Thyroid gland (tissue), 4 donors: ENCODE results near the gene SULT1C2. TPM values are rescaled to one million over a fixed set of nuclear protein-coding genes. Genes with fewer than 3 reads are reported as not detected.

Experiments used
- DNase-seq, 2 donors: peaks; one replicate each; pipeline ENCODE4 v3.0.0-alpha.2; 2019
- H3K27ac ChIP-seq, 3 donors: fragments of 200-600 bp; sonication (generic); 1 replicate in 2 of 3; 2 replicates in 1 of 3; pipeline ENCODE4 v1.5.1; 2016 to 2019; ENCODE audit warnings: mild to moderate bottlenecking in 1 of 3, moderate library complexity in 1 of 3
- H3K27me3 ChIP-seq: fragments of 200-600 bp; sonication (generic); one replicate; pipeline ENCODE4 v1.5.1; 2019
- H3K36me3 ChIP-seq, 2 donors: fragments of 200-600 bp; sonication (generic); one replicate each; pipeline ENCODE4 v1.5.1; 2016 to 2019
- H3K4me1 ChIP-seq, 2 donors: fragments of 200-600 bp; sonication (generic); one replicate each; pipeline ENCODE4 v1.5.1; 2017 to 2019
- H3K4me3 ChIP-seq, 3 donors: fragments of 200-600 bp; sonication (generic); replicated peaks in 1 of 3; 1 replicate in 2 of 3; 2 replicates in 1 of 3; pipeline ENCODE4 v1.5.1; 2016; ENCODE audit warnings: mild to moderate bottlenecking in 1 of 3
- H3K9me3 ChIP-seq: fragments of 200-600 bp; sonication (generic); one replicate; pipeline ENCODE4 v1.5.1; 2017
- POLR2A ChIP-seq, 2 donors: fragments of 450-650 bp; IDR thresholded peaks; one replicate each; pipeline ENCODE4 v1.6.1; 2017; ENCODE audit warnings: antibody characterized with exemption in 2 of 2, mild to moderate bottlenecking in 2 of 2, moderate library complexity in 1 of 2
- WGBS, 2 donors: methylation state at CpG; one replicate each; pipeline ENCODE4 v1.1.5; 2017; 5-methylcytosine and 5-hydroxymethylcytosine counted together
- intact Hi-C: fragments of 100-400 bp; cut with DNase I; formaldehyde crosslinking; loops from one replicate; pipeline ENCODE4 v1.15.1; 2023
- total RNA-seq, 4 donors: library from RNA; depleted of rRNA; stranded (reverse); fragments of >200 nt; gene quantifications; one replicate each; pipeline ENCODE4 v1.2.3, GENCODE V29; 2016
- TF ChIP-seq, protein P1 (sequence below), 6 experiments: fragments of 200-600 bp in 3 of 6; fragments of 450-650 bp in 3 of 6; sonication (generic) in 3 of 6; IDR thresholded peaks; one replicate each; pipeline ENCODE4 v1.5.1; 2016 to 2019; ENCODE audit warnings: antibody characterized with exemption in 6 of 6, mild to moderate bottlenecking in 2 of 6, inconsistent platforms in 1 of 6, moderate library complexity in 1 of 6

Gene SULT1C2
- total RNA-seq, 4 donors from 2014 or later = 11.2 to 37.3 (median 26.5) TPM

DNA sequence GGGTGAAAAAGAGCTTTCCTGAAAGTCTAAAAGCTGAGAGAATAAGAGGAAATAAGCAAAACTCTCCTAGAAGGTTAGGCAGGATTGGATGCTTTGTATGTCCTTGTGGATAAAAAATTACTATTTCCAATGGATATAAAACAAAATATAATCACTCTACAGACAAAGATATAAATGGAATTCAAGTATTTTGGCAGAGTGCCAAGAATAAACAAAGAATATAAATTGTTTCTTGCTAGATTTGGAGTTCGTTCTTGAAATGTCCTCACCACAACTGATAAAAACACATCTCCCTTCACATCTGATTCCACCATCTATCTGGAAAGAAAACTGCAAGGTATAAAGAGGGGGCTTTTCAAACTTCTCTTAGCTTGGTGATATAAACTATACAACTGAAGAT, 35.6 kb upstream of the SULT1C2 start:
- no peak for DNase-seq
- Histone ChIP-seq H3K9me3 (no peaks in the 10 kb centered on the region), H3K27ac (no peak overlapping the region), H3K4me3 (no peak overlapping the region), H3K36me3 (no peaks in the 10 kb centered on the region), H3K27me3 (no peaks in the 10 kb centered on the region), H3K4me1 (no peaks in the 10 kb centered on the region)
- 54 to 61% methylated on average over 1 of the region's 1 CpG for WGBS, 2 donors
- TF ChIP-seq POLR2A (IDR thresholded peaks at IDR 0.05) = no peak
- TF ChIP-seq, protein P1, sequence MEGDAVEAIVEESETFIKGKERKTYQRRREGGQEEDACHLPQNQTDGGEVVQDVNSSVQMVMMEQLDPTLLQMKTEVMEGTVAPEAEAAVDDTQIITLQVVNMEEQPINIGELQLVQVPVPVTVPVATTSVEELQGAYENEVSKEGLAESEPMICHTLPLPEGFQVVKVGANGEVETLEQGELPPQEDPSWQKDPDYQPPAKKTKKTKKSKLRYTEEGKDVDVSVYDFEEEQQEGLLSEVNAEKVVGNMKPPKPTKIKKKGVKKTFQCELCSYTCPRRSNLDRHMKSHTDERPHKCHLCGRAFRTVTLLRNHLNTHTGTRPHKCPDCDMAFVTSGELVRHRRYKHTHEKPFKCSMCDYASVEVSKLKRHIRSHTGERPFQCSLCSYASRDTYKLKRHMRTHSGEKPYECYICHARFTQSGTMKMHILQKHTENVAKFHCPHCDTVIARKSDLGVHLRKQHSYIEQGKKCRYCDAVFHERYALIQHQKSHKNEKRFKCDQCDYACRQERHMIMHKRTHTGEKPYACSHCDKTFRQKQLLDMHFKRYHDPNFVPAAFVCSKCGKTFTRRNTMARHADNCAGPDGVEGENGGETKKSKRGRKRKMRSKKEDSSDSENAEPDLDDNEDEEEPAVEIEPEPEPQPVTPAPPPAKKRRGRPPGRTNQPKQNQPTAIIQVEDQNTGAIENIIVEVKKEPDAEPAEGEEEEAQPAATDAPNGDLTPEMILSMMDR (IDR thresholded peaks at IDR 0.05) = no peak
- intact Hi-C loops = no loop called here

DNA sequence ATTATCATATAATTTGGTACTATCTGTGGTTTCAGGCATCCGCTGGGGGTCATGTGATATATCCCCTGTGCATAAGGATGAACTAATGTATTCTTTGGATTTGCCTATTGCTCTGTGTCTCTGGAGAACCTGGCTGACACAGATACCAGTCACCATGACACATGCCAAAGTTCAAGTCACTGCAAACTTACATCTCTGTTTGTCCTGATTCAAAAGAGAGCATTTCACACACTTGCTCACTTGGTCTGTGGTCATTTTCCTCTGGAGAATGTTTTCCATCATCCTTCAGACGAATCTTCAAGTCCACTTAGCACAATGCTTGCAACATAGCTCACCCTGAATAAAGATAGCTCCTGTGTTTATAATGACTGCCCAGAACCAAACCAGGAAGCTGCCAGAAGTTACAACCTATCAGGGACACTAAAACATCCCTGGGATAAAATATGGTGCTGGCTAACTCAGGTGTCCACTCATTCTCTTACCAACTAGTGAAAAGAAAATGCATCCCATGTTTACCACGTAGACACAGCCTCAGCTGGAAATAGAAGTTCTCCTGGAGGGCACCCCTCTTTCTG, 30.9 kb upstream of the SULT1C2 start:
- H3K27me3 ChIP-seq = no peaks in the 10 kb centered on the region
- H3K27ac ChIP-seq = no peak overlapping the region
- TF ChIP-seq POLR2A (IDR thresholded peaks at IDR 0.05) = no peak
- TF ChIP-seq, protein P1 (IDR thresholded peaks at IDR 0.05) = no peak
- no peaks in the 10 kb centered on the region for H3K36me3 ChIP-seq
- H3K4me1 ChIP-seq = no peaks in the 10 kb centered on the region
- H3K9me3 ChIP-seq = no peaks in the 10 kb centered on the region
- H3K4me3 ChIP-seq = no peak overlapping the region
- WGBS, 2 donors = 67% methylated on average over 3 of the region's 3 CpGs
- intact Hi-C loops = no loop called here
- DNase-seq = no peak

- no peak overlapping the region for H3K27ac ChIP-seq
- TF ChIP-seq, protein P1 (IDR thresholded peaks at IDR 0.05) = no peak
- TF ChIP-seq POLR2A (IDR thresholded peaks at IDR 0.05) = no peak
- intact Hi-C loops = no loop called here
- DNase-seq = no peak
- WGBS, 2 donors = 86 to 90% methylated on average over 1 of the region's 1 CpG
- no peaks in the 10 kb centered on the region for H3K27me3 ChIP-seq
- H3K4me3 ChIP-seq = no peak overlapping the region
- no peaks in the 10 kb centered on the region for H3K9me3 ChIP-seq
- H3K36me3 ChIP-seq = no peaks in the 10 kb centered on the region
- no peaks in the 10 kb centered on the region for H3K4me1 ChIP-seq
Measured at GRCh38 chr2:108260773-108261172, 27.9 kb upstream of the SULT1C2 start.

- Histone ChIP-seq H3K4me1 (no peaks in the 10 kb centered on the region), H3K9me3 (no peaks in the 10 kb centered on the region), H3K27ac (no peak overlapping the region), H3K4me3 (no peak overlapping the region), H3K27me3 (no peaks in the 10 kb centered on the region), H3K36me3 (no peaks in the 10 kb centered on the region)
- 83 to 88% methylated on average over 1 of the region's 1 CpG for WGBS, 2 donors
- DNase-seq = no peak
- TF ChIP-seq, protein P1 (IDR thresholded peaks at IDR 0.05) = no peak
- TF ChIP-seq POLR2A (IDR thresholded peaks at IDR 0.05) = no peak
- intact Hi-C loops = no loop called here
Measured at GRCh38 chr2:108262036-108262435, 26.7 kb upstream of the SULT1C2 start.

DNA sequence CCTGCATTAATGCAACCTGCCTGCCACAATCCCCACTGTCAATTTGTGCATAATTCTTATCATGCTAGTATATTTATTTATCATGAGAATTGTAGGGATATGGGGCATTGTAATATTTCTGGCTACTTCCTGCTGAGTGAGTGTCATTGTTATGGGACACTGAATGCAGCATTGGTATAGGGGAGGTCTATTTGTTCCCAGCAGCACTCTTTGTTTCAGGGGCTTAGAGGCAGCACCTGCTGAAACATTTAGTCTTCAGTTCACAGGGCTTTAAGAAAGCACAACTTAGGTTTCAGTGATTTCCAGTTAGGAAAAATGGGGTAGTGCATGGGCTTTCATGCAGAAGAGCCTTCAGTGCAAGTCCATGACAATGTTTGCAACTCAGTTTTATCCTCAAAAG, 25.3 kb upstream of the SULT1C2 start:
- DNase-seq = no peak
- intact Hi-C loops = no loop called here
- no peaks in the 10 kb centered on the region for H3K36me3 ChIP-seq
- no peaks in the 10 kb centered on the region for H3K27me3 ChIP-seq
- no peaks in the 10 kb centered on the region for H3K9me3 ChIP-seq
- no peak overlapping the region for H3K4me3 ChIP-seq
- TF ChIP-seq, protein P1 (IDR thresholded peaks at IDR 0.05) = no peak
- no peak for TF ChIP-seq POLR2A (IDR thresholded peaks at IDR 0.05)
- no peaks in the 10 kb centered on the region for H3K4me1 ChIP-seq
- H3K27ac ChIP-seq = no peak overlapping the region
